CD4-positive, CD25-positive, alpha-beta regulatory T cell (primary cell): Measurements from ENCODE around the gene CCDC85C. TPM values are rescaled to one million over a fixed set of nuclear protein-coding genes. Genes with fewer than 3 reads are reported as not detected.

Source experiments
- ATAC-seq, 2 donors: fragments of 150-1000 bp; cut with Tn5 transposase; one replicate each; pipeline ENCODE4 v1.10.0; 2021; ENCODE audit warnings: low read depth in 2 of 2, moderate number of reproducible peaks in 2 of 2, moderate library complexity in 1 of 2
- DNase-seq, 3 donors: peaks; one replicate each; pipeline versions ENCODE4 v3.0.0 to v3.0.0-alpha.2; 2012 to 2022; ENCODE audit warnings: mixed read lengths in 1 of 3
- H3K27ac ChIP-seq: one replicate; pipeline ENCODE4 v1.7.0; 2013; ENCODE audit warnings: mild to moderate bottlenecking, low read length; ENCODE audit not compliant: insufficient read depth, poor library complexity, severe bottlenecking
- H3K27me3 ChIP-seq: one replicate; pipeline ENCODE4 v1.7.0; 2013; ENCODE audit warnings: low read length; ENCODE audit not compliant: control insufficient read depth, insufficient read depth
- H3K36me3 ChIP-seq: one replicate; pipeline ENCODE4 v1.7.0; 2013; ENCODE audit warnings: mild to moderate bottlenecking, low read length, moderate library complexity; ENCODE audit not compliant: control insufficient read depth, insufficient read depth
- H3K4me1 ChIP-seq: 2 replicates; pipeline ENCODE4 v1.7.0; 2013; ENCODE audit warnings: mild to moderate bottlenecking, low read length; ENCODE audit not compliant: insufficient read depth, control insufficient read depth, poor library complexity, severe bottlenecking
- H3K4me3 ChIP-seq: one replicate; pipeline ENCODE4 v1.7.0; 2013; ENCODE audit warnings: low read depth, mild to moderate bottlenecking, low read length, moderate library complexity
- H3K9me3 ChIP-seq, 2 experiments: 1 replicate in 1 of 2; 2 replicates in 1 of 2; pipeline ENCODE4 v1.7.0; 2013; ENCODE audit warnings: low read length in 2 of 2, mild to moderate bottlenecking in 1 of 2, moderate library complexity in 1 of 2; ENCODE audit not compliant: control insufficient read depth in 2 of 2
- H3K27ac Mint-ChIP-seq, 3 donors: one replicate each; pipeline ENCODE4 v1.8.0; 2020 to 2022; ENCODE audit warnings: mild to moderate bottlenecking in 3 of 3, mixed read lengths in 3 of 3, moderate library complexity in 2 of 3
- H3K27me3 Mint-ChIP-seq: one replicate; pipeline ENCODE4 v1.8.0; 2022; ENCODE audit warnings: mild to moderate bottlenecking, mixed read lengths
- H3K36me3 Mint-ChIP-seq: one replicate; pipeline ENCODE4 v1.8.0; 2020; ENCODE audit warnings: mixed read lengths
- H3K4me1 Mint-ChIP-seq, 4 donors: one replicate each; pipeline ENCODE4 v1.8.0; 2020 to 2022; ENCODE audit warnings: mixed read lengths in 4 of 4, mild to moderate bottlenecking in 1 of 4
- H3K4me3 Mint-ChIP-seq, 4 donors: one replicate each; pipeline ENCODE4 v1.8.0; 2020 to 2022; ENCODE audit warnings: mild to moderate bottlenecking in 4 of 4, mixed read lengths in 4 of 4, moderate library complexity in 3 of 4
- H3K9me3 Mint-ChIP-seq, 7 donors: one replicate each; pipeline ENCODE4 v1.8.0; 2020 to 2022; ENCODE audit warnings: mixed read lengths in 7 of 7, mild to moderate bottlenecking in 3 of 7, moderate library complexity in 2 of 7
- polyA plus RNA-seq, 4 donors: library from polyadenylated mRNA; unstranded; fragments of 300-500 nt; fragmentation: Illumina TruSeq; gene quantifications; one replicate each; pipeline ENCODE4 v1.2.3, GENCODE V29; 2021
- total RNA-seq: library from RNA; stranded (reverse); gene quantifications from one replicate; pipeline ENCODE4 v1.2.3, GENCODE V29; 2022

Gene CCDC85C
- total and polyA plus RNA-seq, 5 donors from 2014 or later: 0.62 to 6.3 (median 0.98) TPM

GRCh38 chr14:99532310-99532709, 71.7 kb downstream of the CCDC85C start:
- no peak overlapping the region for H3K27ac ChIP-seq
- H3K9me3 Mint-ChIP-seq: peaks cover 0 to 1% (median 0%) of the 10 kb centered on the region in 7 donors
- H3K4me3 ChIP-seq: no peak overlapping the region
- no peaks in the 10 kb centered on the region for H3K27me3 ChIP-seq
- H3K4me1 Mint-ChIP-seq: peaks cover 0 to under 1% (median 0%) of the 10 kb centered on the region in 4 donors
- DNase-seq (no peak), ATAC-seq (no peak)
- H3K36me3 Mint-ChIP-seq: no peaks in the 10 kb centered on the region
- no peak overlapping the region for H3K4me3 Mint-ChIP-seq
- no peaks in the 10 kb centered on the region for H3K36me3 ChIP-seq
- H3K27ac Mint-ChIP-seq: no peak overlapping the region
- H3K27me3 Mint-ChIP-seq: no peaks in the 10 kb centered on the region
- H3K4me1 ChIP-seq: no peaks in the 10 kb centered on the region
- H3K9me3 ChIP-seq: no peaks in the 10 kb centered on the region

GRCh38 chr14:99531251-99532096, 72.5 kb downstream of the CCDC85C start:
- H3K4me1 Mint-ChIP-seq: peaks cover 0 to 4% (median 0%) of the 10 kb centered on the region in 4 donors

GRCh38 chr14:99530407-99531155, 73.4 kb downstream of the CCDC85C start:
- Histone ChIP-seq H3K4me1 (peaks cover 10% of the 10 kb centered on the region), H3K9me3 (no peaks in the 10 kb centered on the region), H3K36me3 (no peaks in the 10 kb centered on the region), H3K27me3 (no peaks in the 10 kb centered on the region), H3K4me3 (no peak overlapping the region), H3K27ac (no peak overlapping the region)
- DNase-seq (no peak), ATAC-seq (no peak)
- peaks cover 0 to 3% (median 0%) of the 10 kb centered on the region in 7 donors for H3K9me3 Mint-ChIP-seq
- no peaks in the 10 kb centered on the region for H3K36me3 Mint-ChIP-seq
- peaks cover 0 to 11% (median under 1%) of the 10 kb centered on the region in 4 donors for H3K4me1 Mint-ChIP-seq
- no peak overlapping the region for H3K4me3 Mint-ChIP-seq
- H3K27me3 Mint-ChIP-seq: no peaks in the 10 kb centered on the region
- peak overlapping the region in 1 of 3 donors; percentile 59 for H3K27ac Mint-ChIP-seq

More at GRCh38 chr14:99531251-99532096, 72.5 kb downstream of the CCDC85C start:
- DNase-seq (no peak), ATAC-seq (no peak)
- H3K4me3 ChIP-seq: no peak overlapping the region
- H3K36me3 ChIP-seq: no peaks in the 10 kb centered on the region
- H3K4me1 ChIP-seq: peaks cover under 1% of the 10 kb centered on the region
- no peaks in the 10 kb centered on the region for H3K27me3 Mint-ChIP-seq
- no peaks in the 10 kb centered on the region for H3K27me3 ChIP-seq
- H3K4me3 Mint-ChIP-seq: no peak overlapping the region
- H3K27ac ChIP-seq: no peak overlapping the region
- H3K9me3 ChIP-seq: no peaks in the 10 kb centered on the region
- H3K36me3 Mint-ChIP-seq: no peaks in the 10 kb centered on the region
- peak overlapping the region in 1 of 3 donors; percentile 8 for H3K27ac Mint-ChIP-seq
- H3K9me3 Mint-ChIP-seq: peaks cover 0 to 3% (median 0%) of the 10 kb centered on the region in 7 donors

- H3K4me3 Mint-ChIP-seq: no peak overlapping the region
These were observed 74.1 kb downstream of the CCDC85C start for GRCh38 chr14:99529899-99530298.

GRCh38 chr14:99527427-99528076, 76.5 kb downstream of the CCDC85C start:
- Histone ChIP-seq H3K36me3 (no peaks in the 10 kb centered on the region), H3K9me3 (no peaks in the 10 kb centered on the region), H3K4me1 (peaks cover 22% of the 10 kb centered on the region), H3K27ac (no peak overlapping the region), H3K27me3 (no peaks in the 10 kb centered on the region), H3K4me3 (no peak overlapping the region)
- no peak for ATAC-seq
- H3K9me3 Mint-ChIP-seq: peaks cover 0 to 3% (median 0%) of the 10 kb centered on the region in 7 donors
- peaks cover 4 to 28% (median 10%) of the 10 kb centered on the region in 4 donors for H3K4me1 Mint-ChIP-seq
- no peak overlapping the region for H3K4me3 Mint-ChIP-seq
- no peak for DNase-seq
- no peak overlapping the region for H3K27ac Mint-ChIP-seq
- no peaks in the 10 kb centered on the region for H3K36me3 Mint-ChIP-seq
- H3K27me3 Mint-ChIP-seq: no peaks in the 10 kb centered on the region

More at GRCh38 chr14:99529899-99530298, 74.1 kb downstream of the CCDC85C start:
- Histone ChIP-seq H3K27me3 (no peaks in the 10 kb centered on the region), H3K36me3 (no peaks in the 10 kb centered on the region), H3K4me1 (peaks cover 17% of the 10 kb centered on the region), H3K27ac (no peak overlapping the region), H3K9me3 (no peaks in the 10 kb centered on the region), H3K4me3 (no peak overlapping the region)
- no peaks in the 10 kb centered on the region for H3K36me3 Mint-ChIP-seq
- DNase-seq (no peak), ATAC-seq (no peak)
- H3K9me3 Mint-ChIP-seq: peaks cover 0 to 3% (median 0%) of the 10 kb centered on the region in 7 donors
- peaks cover 4 to 18% (median 6%) of the 10 kb centered on the region in 4 donors for H3K4me1 Mint-ChIP-seq
- H3K27ac Mint-ChIP-seq: no peak overlapping the region
- no peaks in the 10 kb centered on the region for H3K27me3 Mint-ChIP-seq

DNA sequence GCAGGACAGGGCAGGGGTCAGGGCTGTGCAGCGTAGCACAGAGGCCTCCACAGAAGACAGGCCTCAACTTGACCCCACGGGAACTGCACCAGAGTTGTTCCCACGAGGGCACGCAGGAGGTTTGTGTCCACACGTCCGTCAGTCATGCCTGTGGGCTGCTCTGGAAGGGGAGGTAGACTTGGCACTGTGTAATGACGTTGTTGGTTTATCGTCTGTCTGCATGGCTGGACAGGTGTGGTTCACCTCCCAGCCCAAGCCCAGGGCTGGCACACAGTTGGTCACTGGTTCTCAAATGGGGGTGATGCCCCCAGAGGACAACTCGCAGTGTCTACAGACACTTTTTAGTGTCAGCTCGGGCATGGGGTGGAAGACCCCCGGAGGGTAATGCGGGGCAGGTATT, 77.0 kb downstream of the CCDC85C start:
- no peak overlapping the region for H3K27ac ChIP-seq
- ATAC-seq (no peak), DNase-seq (no peak)
- H3K4me3 ChIP-seq: no peak overlapping the region
- no peaks in the 10 kb centered on the region for H3K9me3 ChIP-seq
- H3K27me3 ChIP-seq: no peaks in the 10 kb centered on the region
- H3K4me1 Mint-ChIP-seq: peaks cover 4 to 28% (median 10%) of the 10 kb centered on the region in 4 donors
- H3K27me3 Mint-ChIP-seq: no peaks in the 10 kb centered on the region
- H3K9me3 Mint-ChIP-seq: peaks cover 0 to 3% (median 0%) of the 10 kb centered on the region in 7 donors
- H3K4me3 Mint-ChIP-seq: no peak overlapping the region
- no peak overlapping the region for H3K27ac Mint-ChIP-seq
- no peaks in the 10 kb centered on the region for H3K36me3 ChIP-seq
- peaks cover 22% of the 10 kb centered on the region for H3K4me1 ChIP-seq
- no peaks in the 10 kb centered on the region for H3K36me3 Mint-ChIP-seq

GRCh38 chr14:99525699-99526080, 78.3 kb downstream of the CCDC85C start:
- H3K27me3 ChIP-seq: no peaks in the 10 kb centered on the region
- Mint-ChIP-seq H3K4me3 (peak overlapping the region in 1 of 4 donors; percentile 84), H3K36me3 (no peaks in the 10 kb centered on the region), H3K4me1 (peaks cover 4 to 28% (median 10%) of the 10 kb centered on the region in 4 donors), H3K27me3 (no peaks in the 10 kb centered on the region), H3K9me3 (peaks cover 0 to 3% (median 0%) of the 10 kb centered on the region in 7 donors), H3K27ac (peak overlapping the region; percentile 92 to 96 (median 93))
- peaks cover 22% of the 10 kb centered on the region for H3K4me1 ChIP-seq
- peak overlapping the region; percentile 51 for H3K27ac ChIP-seq
- H3K4me3 ChIP-seq: no peak overlapping the region
- peak in 1 of 3 donors; percentile 47 for DNase-seq
- no peak for ATAC-seq
- H3K36me3 ChIP-seq: no peaks in the 10 kb centered on the region
- H3K9me3 ChIP-seq: no peaks in the 10 kb centered on the region
